ENCODE results near the gene GNMT.
"Not testable (repeated sequence)": the region's sequence is repeated elsewhere in the genome, so short reads cannot be mapped to it uniquely, and the experiment has no call there.

GNMT gene

DNA sequence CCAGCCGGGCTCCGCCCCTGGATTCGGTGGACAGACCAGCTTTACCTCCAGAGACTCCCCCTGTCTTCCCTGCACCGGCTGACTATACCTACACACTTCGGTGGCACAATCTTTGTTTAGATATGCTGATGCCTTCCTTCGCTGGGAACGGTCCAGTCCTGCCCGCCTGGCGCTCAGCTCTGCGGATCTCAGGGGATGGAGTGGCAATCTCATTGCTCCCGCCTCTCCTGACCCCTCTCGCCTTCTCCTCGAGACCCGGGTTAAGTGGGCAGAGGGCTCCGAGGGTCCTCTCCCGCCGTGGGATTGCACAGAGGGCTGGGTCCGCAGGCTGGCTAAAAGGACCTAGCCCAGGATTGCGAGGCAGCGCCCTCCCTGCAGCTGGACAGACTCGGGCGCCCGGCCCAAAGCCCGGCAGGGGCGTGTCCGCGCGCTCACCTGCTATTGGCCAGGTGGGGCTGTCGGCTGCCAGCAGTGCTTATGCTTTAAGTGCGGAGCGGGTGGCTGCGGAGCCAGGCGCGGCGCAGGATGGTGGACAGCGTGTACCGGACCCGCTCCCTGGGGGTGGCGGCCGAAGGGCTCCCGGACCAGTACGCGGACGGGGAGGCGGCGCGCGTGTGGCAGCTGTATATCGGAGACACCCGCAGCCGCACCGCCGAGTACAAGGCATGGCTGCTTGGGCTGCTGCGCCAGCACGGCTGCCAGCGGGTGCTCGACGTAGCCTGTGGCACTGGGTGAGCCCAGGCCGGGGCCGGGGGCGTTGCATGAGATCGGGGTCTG lies at the start of gene GNMT:
Gene GNMT, plus strand, starts transcription at position 512 of the 777 bp plus-strand sequence. Its CDS starts 14 bp downstream, at position 526.
- peak; percentile 63 for DNase-seq

DNA sequence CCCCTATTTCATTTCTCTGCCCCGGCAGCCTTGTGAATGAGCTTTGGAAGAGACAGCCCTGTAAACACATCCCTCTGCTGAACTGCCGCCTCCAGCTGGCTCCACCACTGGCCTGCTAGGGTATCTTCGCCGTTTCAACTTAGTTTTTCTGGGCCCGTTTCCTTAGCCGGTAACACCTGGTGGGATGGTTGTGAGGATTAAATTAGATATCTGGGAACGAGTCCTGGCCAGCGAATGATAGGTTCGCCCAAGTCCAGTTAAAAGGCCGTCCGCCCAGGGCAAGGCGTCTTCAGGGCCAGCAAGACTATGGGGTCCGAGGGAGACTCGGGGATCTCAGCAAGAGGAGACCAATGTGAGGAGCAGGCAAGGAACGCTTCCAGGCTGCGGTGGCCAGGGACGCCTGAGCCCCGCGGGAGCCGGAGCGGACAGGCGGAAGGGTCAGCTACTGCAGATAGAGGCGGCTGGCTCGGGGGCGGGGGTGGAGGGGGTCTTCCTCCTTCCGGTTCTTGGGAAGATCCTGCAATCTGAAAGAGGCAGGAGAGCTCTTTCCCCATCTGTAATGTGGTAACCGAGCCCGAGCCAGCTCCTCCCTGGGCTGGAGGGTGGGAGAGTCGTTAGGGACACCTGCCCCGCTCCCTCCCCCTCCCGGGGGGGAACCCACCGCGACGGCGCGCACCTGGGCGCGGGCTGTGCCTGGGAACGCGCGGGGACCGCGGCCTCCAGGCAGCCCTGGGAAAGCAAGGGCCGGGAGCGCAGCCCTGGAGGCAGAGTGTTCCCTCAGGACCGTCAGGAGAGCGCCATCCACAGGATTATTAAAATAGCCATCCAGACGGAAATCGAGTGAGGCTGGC lies 49.2 kb upstream of the GNMT start:
- peak; percentile 71 for DNase-seq

DNA sequence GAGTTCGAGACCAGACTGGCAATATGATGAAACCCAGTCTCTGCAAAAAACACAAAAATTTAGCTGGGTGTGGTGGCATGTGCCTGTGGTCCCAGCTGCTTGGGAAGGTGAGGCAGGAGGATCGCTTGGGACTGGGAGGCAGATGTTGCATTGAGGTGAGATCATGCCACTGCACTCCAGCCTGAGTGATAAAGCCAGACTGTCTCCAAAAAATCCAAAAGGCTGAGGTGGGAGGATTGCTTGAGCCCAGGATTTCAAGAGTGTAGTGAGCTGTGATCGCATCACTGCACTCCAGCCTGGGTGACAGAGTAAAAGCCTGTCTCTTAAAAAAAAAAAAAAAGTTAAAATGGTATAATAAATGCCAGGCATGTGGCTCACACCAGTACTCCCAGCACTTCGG lies 46.0 kb upstream of the GNMT start:
- no peak for DNase-seq

DNA sequence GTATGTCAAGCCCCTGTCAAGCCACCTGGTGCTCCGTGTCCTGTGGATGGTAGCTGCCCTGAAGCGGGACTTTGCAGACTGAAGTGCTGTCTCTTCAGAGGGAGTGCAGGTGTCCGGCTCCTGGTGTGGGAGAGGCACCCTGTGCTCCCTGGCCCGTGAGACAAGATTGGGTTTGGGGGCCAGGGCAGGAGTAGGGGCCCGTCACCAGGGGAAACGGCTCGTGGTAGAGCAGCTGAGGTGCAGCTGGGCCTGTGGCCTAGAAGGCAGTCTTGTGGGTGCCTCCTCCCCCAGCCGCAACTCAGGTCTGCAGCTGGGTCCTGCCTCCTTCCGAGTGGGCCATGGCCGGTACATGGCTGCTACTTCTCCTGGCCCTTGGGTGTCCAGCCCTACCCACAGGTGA lies 44.8 kb upstream of the GNMT start, which contains the start of gene PTCRA:
Gene PTCRA, plus strand, starts transcription at position 322 of the 400 bp plus-strand sequence. Its CDS starts 17 bp downstream, at position 339.
- DNase-seq: no peak

DNA sequence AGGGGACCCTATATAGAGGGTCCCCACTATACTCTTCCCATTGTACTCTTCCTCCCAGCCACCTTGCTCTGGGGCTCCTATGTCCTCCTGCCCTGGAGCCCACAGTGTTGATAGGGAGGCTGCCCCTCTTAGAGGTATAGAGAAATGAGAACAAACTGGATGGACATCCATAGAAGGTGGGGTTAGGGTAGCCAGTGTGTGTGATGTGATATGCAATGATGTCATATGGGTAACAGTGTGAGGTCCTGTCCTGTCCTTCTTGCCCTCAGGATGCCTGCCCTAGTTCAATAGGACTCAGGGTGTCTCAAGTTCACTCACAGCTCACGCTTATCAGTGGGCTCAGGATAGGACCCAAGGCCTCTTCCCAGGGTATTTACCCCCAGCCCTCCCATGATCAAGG lies 44.3 kb upstream of the GNMT start:
- no peak for DNase-seq

DNA sequence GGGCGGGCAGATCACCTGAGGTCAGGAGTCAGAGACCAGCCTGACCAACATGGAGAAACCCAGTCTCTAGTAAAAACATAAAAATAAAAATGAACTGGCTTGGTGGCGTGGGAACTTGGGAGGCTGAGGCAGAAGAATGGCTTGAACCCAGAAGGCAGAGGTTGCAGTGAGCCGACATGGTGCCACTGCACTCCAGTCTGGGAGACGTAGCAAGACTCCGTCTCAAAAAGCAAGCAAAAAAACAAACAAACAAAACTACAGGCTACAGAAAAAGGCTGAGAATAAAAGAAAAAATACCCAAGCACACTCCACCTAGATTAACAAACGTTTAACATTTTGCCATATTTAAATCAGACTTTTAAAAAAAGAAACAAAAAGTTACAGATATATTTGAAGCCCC lies 38.8 kb upstream of the GNMT start:
- DNase-seq: no peak

DNA sequence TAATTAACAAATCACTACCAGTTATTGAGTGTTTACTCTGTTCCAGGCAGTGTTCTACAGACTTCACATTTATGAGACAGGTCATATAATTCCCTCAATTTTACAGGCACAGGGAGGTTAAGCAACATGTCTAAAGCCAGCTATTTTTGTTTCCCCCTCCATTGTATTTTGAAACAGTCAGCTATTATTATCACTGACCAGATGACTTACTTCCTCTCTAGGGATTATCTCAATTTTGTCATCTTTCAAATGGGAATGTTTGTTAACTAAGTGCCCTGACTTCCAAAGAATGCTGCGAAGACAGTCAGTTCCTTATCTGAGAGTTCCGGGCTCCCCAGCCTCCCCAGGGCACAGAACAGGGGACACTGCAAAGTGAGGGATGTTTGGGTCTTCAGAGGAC lies 36.9 kb upstream of the GNMT start:
- no peak for DNase-seq

DNA sequence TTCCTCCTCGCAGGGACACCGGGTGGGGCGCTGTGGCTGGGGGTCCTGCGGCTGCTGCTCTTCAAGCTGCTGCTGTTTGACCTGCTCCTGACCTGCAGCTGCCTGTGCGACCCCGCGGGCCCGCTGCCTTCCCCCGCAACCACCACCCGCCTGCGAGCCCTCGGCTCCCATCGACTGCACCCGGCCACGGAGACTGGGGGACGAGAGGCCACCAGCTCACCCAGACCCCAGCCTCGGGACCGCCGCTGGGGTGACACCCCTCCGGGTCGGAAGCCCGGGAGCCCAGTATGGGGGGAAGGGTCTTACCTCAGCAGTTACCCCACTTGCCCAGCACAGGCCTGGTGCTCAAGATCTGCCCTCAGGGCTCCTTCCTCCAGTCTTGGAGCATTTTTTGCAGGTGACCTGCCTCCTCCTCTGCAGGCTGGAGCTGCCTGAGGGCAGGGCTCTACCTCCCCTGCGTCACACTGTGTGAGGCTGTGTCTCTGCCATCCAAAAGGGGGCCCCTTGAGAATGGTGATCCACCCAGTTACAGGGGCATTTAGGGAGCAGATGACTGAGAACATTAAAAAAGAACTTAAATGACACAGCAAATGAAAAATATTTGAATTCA lies 35.2 kb upstream of the GNMT start:
- DNase-seq: no peak

DNA sequence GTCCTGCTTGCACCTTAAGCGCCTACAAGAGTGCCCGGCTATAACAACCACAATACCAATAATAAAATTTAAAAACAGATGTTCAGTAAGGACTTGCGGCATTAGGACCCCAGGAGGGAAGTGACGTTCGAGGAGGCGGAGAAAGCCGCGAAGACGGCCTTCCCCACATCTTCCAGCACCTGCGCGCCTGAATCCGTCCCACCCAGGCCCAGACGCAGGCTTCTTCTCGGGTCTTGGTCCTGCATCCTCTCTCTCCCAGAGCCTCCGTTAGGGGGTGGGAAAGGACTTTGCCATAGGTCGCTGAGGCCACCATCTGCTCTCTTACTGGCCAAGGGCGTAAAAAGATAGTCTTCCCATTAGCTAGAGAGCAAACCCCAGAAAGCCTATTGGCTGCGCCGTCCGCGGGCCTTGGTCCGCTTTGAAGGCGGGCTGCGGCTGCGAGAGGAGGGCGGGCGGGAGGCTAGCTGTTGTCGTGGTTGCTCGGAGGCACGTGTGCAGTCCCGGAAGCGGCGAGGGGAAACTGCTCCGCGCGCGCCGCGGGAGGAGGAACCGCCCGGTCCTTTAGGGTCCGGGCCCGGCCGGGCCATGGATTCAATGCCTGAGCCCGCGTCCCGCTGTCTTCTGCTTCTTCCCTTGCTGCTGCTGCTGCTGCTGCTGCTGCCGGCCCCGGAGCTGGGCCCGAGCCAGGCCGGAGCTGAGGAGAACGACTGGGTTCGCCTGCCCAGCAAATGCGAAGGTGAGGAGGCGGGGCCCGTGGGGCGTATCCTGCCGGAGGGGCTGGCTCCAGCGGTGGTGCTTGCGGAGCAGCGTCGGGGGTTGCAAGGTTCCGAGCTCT lies 31.4 kb upstream of the GNMT start, which contains the start of gene CNPY3:
Gene CNPY3, plus strand, starts transcription at position 495 of the 835 bp plus-strand sequence. Its CDS starts 91 bp downstream, at position 586.
- DNase-seq: peak; percentile 98

DNA sequence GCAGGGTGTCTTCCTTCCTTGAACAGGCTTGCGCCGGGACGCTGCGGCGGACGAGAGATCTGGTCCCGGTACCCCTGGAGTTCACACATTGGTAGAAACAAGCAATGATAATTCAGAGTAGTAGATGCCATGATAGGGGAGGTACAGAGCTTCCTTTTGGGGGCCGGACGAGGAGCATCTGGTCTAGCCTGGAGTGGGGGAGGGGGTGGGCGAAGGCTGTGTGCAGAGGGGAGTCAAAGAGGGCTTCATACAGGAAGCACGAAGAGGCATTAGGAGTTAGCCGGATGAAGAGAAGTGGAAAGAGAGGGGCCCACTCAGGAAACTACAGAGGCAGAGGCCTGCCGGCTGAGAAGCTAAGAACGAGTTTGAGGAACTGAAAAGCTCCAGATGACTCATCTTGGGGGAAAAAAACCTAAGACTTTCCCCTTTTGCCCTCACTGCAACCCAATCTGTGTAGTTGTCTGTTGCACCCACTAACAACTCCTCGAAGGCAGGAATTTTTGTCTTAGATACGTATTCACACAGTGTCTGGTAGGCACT lies 30.7 kb upstream of the GNMT start:
- peak; percentile 87 for DNase-seq

DNA sequence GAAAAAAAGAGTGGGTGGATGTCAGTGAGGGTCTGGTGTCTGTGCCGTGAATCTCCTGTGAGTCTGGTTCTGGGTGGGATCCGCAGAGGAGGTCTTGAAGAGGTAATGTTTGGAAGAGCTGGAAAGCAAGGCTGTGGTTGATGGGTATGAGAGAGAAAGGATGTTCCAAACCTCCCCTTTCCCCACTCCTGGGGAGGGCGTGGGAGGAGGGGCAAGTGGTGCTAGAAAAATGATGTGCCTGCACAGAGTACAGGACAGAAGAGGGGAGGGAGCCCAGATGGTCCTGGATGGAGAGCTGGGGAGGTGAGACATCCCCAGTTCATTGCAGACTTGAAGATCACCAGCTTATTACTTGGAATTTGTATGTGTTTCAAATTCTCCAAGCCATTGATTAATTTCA lies 28.1 kb upstream of the GNMT start:
- DNase-seq: no peak

DNA sequence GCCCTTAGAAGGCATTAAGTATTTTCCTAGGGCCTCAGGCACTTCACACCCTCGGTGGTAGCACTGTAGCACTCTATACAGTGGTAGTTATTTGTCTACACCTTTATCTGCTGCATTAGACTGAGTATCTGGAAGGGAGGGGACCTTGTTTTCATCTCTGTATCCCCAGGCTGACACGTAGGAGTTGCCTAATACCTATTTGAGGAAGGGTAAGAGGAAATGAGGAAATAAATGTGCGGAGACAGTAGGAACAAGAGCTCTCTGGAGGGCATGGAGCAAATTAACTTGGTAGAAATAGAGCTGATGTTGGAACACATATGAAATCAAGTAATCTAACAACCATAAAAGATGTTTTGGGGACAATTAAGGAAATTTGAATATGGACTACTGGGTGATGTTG lies 27.3 kb upstream of the GNMT start:
- no peak for DNase-seq

DNA sequence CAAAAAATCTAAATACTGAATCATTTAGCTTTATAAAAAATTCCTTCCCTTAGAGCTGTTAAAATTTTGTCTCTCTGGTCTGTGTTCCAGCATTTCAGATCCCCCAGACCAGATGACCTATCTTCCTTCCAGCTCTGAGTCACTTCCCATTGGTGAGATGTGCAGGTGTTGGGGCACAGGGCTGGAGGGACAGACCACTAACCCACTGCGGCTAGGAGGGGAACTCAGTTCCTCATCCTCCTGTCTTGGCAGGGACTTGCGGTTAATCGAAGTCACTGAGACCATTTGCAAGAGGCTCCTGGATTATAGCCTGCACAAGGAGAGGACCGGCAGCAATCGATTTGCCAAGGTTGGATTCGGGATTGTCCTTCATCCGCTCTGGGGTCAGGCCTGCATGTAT lies 25.2 kb upstream of the GNMT start:
- DNase-seq: no peak

DNA sequence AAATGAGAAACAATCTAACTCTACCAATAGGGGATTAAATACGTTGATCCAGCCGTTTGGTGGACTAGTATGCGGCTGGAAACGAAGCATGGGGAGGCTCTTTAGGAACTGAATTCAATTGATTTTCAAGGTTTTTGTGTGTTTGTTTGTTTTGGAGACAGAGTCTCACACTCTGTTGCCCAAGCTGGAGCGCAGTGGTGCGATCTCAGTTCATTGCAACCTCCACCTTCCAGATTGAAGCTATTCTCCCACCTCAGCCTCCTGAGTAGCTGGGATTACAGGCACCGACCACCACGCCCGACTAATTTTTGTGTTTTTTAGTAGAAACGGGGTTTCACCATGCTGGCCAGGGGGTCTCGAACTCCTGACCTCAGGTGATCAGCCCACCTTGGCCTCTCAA lies 24.2 kb upstream of the GNMT start:
- no peak for DNase-seq

DNA sequence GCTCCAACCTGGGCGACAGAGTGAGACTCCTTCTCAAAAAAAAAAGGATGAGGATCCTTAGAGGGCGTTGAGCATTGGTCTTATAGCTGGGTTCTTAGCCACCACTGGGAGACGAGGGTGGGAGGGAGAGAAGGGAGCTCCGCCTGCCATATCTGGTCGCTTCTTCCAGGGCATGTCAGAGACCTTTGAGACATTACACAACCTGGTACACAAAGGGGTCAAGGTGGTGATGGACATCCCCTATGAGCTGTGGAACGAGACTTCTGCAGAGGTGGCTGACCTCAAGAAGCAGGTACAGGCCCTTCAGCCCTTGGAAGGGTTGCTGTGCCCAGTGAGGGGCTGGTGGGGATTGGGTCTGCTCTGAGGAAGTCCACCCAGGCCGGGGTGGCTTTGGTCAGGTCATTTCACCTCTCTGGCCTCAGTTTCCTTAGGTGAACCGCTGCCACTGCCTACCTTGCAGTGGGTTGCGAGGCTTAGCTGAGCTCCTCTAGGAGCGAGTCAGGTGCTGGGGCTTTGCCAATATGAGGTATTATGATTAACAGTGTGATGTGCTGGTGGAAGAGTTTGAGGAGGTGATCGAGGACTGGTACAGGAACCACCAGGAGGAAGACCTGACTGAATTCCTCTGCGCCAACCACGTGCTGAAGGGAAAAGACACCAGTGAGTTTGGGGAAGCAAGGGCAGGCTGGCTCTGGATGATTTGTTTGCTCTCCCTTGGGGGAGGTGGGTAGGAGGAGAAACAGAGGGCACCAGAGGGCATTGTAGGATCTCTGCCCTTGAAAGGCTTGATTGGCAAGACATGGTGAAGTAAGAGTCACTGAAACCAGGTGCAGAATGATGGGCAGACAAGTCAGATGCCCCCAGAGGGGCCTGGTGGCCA lies 22.8 kb upstream of the GNMT start:
- no peak for DNase-seq

DNA sequence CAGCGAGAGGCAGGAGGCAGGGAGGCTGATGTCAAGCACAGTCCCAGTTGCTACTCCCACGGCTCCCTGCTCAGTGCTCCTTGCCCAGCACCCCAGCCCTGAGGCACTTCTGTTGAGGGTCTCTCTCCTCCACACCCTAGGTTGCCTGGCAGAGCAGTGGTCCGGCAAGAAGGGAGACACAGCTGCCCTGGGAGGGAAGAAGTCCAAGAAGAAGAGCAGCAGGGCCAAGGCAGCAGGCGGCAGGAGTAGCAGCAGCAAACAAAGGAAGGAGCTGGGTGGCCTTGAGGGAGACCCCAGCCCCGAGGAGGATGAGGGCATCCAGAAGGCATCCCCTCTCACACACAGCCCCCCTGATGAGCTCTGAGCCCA lies 22.1 kb upstream of the GNMT start:
- DNase-seq: no peak

DNA sequence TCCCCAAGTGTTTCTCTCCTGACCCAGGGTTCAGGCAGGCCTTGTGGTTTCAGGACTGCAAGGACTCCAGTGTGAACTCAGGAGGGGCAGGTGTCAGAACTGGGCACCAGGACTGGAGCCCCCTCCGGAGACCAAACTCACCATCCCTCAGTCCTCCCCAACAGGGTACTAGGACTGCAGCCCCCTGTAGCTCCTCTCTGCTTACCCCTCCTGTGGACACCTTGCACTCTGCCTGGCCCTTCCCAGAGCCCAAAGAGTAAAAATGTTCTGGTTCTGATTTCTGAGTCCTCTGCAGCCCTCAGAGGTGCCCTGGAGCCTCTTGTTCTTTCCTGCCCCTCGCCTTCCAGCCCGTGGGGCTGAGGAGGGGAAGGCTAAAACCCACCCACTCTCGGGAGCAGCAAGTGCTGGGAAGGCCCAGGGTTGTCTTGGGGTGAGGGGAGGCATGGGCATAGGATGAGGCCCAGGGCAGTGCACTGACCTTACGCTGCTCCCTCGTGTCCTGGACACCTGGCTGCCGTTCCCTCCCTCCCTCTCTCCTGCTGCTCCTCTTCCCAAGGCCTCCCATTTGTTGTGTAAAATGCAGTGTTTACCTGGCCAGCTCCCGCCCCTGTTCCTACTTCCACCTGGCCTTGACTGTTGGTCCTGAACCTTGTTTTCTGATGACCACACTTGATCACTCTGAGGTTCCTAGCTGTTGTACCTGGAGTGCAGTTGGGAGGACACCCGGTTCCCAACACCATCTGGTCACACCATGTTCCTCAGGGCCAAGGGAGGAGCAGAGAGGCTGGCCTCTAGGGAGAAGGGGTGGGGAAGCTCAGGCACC lies 21.4 kb upstream of the GNMT start:
- DNase-seq: no peak

DNA sequence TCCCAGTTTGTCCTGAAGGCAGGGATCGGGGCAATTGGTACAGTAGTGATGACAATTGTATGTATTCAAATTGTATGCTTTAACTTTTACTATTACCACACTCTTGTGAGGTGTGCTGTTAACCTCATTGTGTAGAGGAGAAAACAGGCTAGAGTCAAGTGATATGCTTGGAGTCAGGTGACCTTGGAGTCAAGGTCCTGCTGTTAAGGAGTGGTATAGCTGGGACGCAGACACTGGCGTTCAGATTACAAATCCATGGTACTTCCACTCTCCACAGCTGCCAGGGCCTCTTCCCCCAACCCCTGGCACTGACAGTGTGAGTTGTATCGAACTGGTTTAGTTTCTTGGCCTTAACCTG lies 20.8 kb upstream of the GNMT start:
- DNase-seq: no peak

DNA sequence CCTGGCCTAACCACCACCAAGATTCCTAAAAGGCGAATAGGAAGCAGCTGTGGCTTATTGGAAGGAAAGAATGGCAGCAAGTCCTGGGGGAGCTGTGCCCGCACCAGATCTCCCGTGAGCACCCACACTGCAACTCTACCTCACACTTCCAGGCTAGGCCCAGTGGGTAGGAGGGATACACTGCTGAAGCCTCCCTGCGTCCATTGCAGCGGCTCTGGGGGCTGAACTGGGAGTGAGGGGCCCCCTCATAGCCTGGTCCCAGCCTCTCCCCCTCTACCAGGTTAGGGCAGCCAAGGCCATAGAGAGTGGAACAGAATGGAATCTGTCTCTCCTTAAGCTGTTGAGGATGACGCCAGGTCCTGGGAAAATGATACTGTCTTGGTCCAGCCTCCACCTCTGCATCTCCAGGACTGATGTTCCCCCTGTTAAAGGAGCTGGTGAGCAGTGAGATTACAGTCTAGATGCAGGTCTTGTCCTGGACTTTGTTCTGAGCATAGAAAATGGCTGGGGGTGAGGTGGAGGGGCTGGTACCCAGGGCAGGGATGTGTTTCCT lies 20.0 kb upstream of the GNMT start:
- DNase-seq: no peak

DNA sequence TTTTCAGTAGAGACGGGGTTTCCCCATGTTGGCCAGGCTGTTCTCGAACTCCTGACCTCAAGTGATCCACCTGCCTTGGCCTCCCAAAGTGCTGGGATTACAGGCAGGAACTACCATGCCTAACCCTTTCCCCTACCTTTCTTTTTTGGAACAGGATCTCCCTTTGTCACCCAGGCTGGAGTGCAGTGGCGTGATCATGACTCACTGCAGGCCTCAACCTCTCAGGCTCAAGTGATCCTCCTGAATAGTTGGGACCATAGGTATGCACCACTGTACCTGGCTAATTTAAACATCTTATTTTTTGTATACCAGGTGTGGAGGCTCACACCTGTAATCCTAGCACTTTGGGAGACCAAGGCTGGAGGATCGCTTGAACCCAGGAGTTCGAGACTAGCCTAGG lies 19.2 kb upstream of the GNMT start:
- not testable (repeated sequence) for DNase-seq
